ENCODE data around the gene IQSEC3. TPM values are rescaled to one million over a fixed set of nuclear protein-coding genes. Genes with fewer than 3 reads are reported as not detected.

The IQSEC3 gene
- total and polyA plus RNA-seq, 10 of the 15 experiments (the other 5 are each of a cell fraction or from before 2014, with no cell fraction given) = not detected

- Histone ChIP-seq H3K27ac (ENCODE audit: control insufficient read depth, insufficient read depth) (no peak overlapping the region), H3K36me3 (ENCODE audit: control insufficient read depth in 2 of 2, insufficient read depth in 2 of 2, low read length in 1 of 2) (no peaks in the 10 kb centered on the region), H3K4me1 (ENCODE audit: control insufficient read depth, insufficient read depth, low read length) (no peaks in the 10 kb centered on the region), H3K27me3 (replicated peaks in 1 of 2; ENCODE audit: control insufficient read depth in 2 of 2, insufficient read depth in 2 of 2, low read length in 1 of 2) (no peaks in the 10 kb centered on the region; a peak in 2 of 4 replicates), H3K79me2 (ENCODE audit: control insufficient read depth, insufficient read depth, low read length) (no peaks in the 10 kb centered on the region), H3K9ac (ENCODE audit: control insufficient read depth, insufficient read depth, low read length) (no peak overlapping the region), H4K20me1 (ENCODE audit: control insufficient read depth, insufficient read depth) (no peaks in the 10 kb centered on the region), H2AFZ (ENCODE audit: control insufficient read depth, low read depth, low read length) (no peak overlapping the region), H3K9me3 (replicated peaks; ENCODE audit: control insufficient read depth, insufficient read depth, low read length) (no peaks in the 10 kb centered on the region; the same call in 1 of the 3 replicates), H3K4me2 (ENCODE audit: control insufficient read depth, insufficient read depth) (no peak overlapping the region), H3K4me3 (no peak overlapping the region)
- in situ Hi-C loops (cut with MboI) = no loop called here
- no peak for TF ChIP-seq POLR2A (IDR thresholded peaks at IDR 0.05; ENCODE audit: low read depth, low read length)
- TF ChIP-seq, protein P1, sequence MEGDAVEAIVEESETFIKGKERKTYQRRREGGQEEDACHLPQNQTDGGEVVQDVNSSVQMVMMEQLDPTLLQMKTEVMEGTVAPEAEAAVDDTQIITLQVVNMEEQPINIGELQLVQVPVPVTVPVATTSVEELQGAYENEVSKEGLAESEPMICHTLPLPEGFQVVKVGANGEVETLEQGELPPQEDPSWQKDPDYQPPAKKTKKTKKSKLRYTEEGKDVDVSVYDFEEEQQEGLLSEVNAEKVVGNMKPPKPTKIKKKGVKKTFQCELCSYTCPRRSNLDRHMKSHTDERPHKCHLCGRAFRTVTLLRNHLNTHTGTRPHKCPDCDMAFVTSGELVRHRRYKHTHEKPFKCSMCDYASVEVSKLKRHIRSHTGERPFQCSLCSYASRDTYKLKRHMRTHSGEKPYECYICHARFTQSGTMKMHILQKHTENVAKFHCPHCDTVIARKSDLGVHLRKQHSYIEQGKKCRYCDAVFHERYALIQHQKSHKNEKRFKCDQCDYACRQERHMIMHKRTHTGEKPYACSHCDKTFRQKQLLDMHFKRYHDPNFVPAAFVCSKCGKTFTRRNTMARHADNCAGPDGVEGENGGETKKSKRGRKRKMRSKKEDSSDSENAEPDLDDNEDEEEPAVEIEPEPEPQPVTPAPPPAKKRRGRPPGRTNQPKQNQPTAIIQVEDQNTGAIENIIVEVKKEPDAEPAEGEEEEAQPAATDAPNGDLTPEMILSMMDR (IDR thresholded peaks at IDR 0.05 in 2 of 3, conservative IDR thresholded peaks at IDR 0.05 in 1 of 3; ENCODE audit: control insufficient read depth in 2 of 3, extremely low read depth in 1 of 3, insufficient read depth in 1 of 3, low read depth in 3 of 3, low read length in 3 of 3) = no peak
- TF ChIP-seq NFYA (IDR thresholded peaks at IDR 0.05; ENCODE audit: borderline replicate concordance, low read depth, low read length) = no peak
- TF ChIP-seq NRF1 (conservative IDR thresholded peaks at IDR 0.05; ENCODE audit: low read depth, low read length) = no peak
- no peak for TF ChIP-seq JUNB (IDR thresholded peaks at IDR 0.05)
- no peak for TF ChIP-seq TCF12 (IDR thresholded peaks at IDR 0.05; ENCODE audit: low read depth, low read length)
- ChIA-PET POLR2A (no interaction called here), CTCF (no interaction called here), SMC1A (ENCODE audit: uncharacterized antibody, unreplicated experiment) (no interaction called here), RAD21 (ENCODE audit: unreplicated experiment) (no interaction called here)
- no TSS peak for BruUV-seq (replicated peaks)
- DNase-seq (ENCODE audit: low read depth, low spot score) (no peak), ATAC-seq (no peak), FAIRE-seq (no peak)
- WGBS (ENCODE audit: insufficient coverage, insufficient replicate concordance, low lambda C conversion rate, missing lambda C conversion rate) = 54% methylated on average over 12 of the region's 12 CpGs
- intact Hi-C loops (cut with micrococcal nuclease; ENCODE audit: unreplicated experiment) = no loop called here
These were observed 32.4 kb downstream of the IQSEC3 start for GRCh38 chr12:98924-99352.

GRCh38 chr12:99605-100004 is 33.0 kb downstream of the IQSEC3 start:
- TF ChIP-seq RCOR1 (conservative IDR thresholded peaks at IDR 0.05; ENCODE audit: low read depth, low read length) (no peak), SIX5 (IDR thresholded peaks at IDR 0.05; ENCODE audit: low read depth, low read length, severe bottlenecking) (no peak), ZSCAN29 (IDR thresholded peaks at IDR 0.05) (no peak), HDGF (IDR thresholded peaks at IDR 0.05) (no peak), SRF (IDR thresholded peaks at IDR 0.05; ENCODE audit: low read depth in 2 of 2, low read length in 2 of 2) (no peak)
- Histone ChIP-seq H3K9me3 (replicated peaks; ENCODE audit: control insufficient read depth, insufficient read depth, low read length) (no peaks in the 10 kb centered on the region; the same call in 1 of the 3 replicates), H3K9ac (ENCODE audit: control insufficient read depth, insufficient read depth, low read length) (no peak overlapping the region), H3K36me3 (ENCODE audit: control insufficient read depth in 2 of 2, insufficient read depth in 2 of 2, low read length in 1 of 2) (no peaks in the 10 kb centered on the region), H3K4me1 (ENCODE audit: control insufficient read depth, insufficient read depth, low read length) (no peaks in the 10 kb centered on the region), H3K79me2 (ENCODE audit: control insufficient read depth, insufficient read depth, low read length) (no peaks in the 10 kb centered on the region), H3K27ac (ENCODE audit: control insufficient read depth, insufficient read depth) (no peak overlapping the region), H3K4me2 (ENCODE audit: control insufficient read depth, insufficient read depth) (no peak overlapping the region), H3K4me3 (no peak overlapping the region), H4K20me1 (ENCODE audit: control insufficient read depth, insufficient read depth) (no peaks in the 10 kb centered on the region), H2AFZ (ENCODE audit: control insufficient read depth, low read depth, low read length) (no peak overlapping the region), H3K27me3 (replicated peaks in 1 of 2; ENCODE audit: control insufficient read depth in 2 of 2, insufficient read depth in 2 of 2, low read length in 1 of 2) (no peaks in the 10 kb centered on the region; a peak in 2 of 4 replicates)
- in situ Hi-C loops (cut with MboI) (no loop called here), intact Hi-C loops (cut with micrococcal nuclease; ENCODE audit: unreplicated experiment) (no loop called here)
- no TSS peak for BruUV-seq (replicated peaks)
- DNase-seq (ENCODE audit: low read depth, low spot score) = no peak
- 27% methylated on average over 13 of the region's 13 CpGs for WGBS (ENCODE audit: insufficient coverage, insufficient replicate concordance, low lambda C conversion rate, missing lambda C conversion rate)
- POLR2A ChIA-PET = no interaction called here
- CTCF ChIA-PET = no interaction called here
- RAD21 ChIA-PET (ENCODE audit: unreplicated experiment) = no interaction called here
- SMC1A ChIA-PET (ENCODE audit: uncharacterized antibody, unreplicated experiment) = no interaction called here
- no peak for ATAC-seq
- FAIRE-seq = no peak
